Natural killer cell treated with Interleukin-12 subunit alpha and Interleukin-12 subunit beta and Interleukin-15 and Interleukin-18, amount 100 ng/mL, for 72 hours (primary cell): ENCODE results near the gene PHETA1. TPM values are rescaled to one million over a fixed set of nuclear protein-coding genes. Genes with fewer than 3 reads are reported as not detected.
A peak's percentile ranks its signal among the peaks of the same experiment; 100 is the strongest.

Experiments
- ATAC-seq, 2 donors: fragments of 150-1000 bp; cut with Tn5 transposase in 1 of 2; sonication (Bioruptor Pico), chemical (Tn5 transposase) in 1 of 2; 2 replicates each; pipeline ENCODE4 v1.10.0; 2021
- DNase-seq: peaks from one replicate; pipeline ENCODE4 v3.0.0; 2022; ENCODE audit warnings: low spot score
- H3K27ac Mint-ChIP-seq, 2 donors: 1 replicate in 1 of 2; 2 replicates in 1 of 2; pipeline ENCODE4 v1.8.0; 2022; ENCODE audit warnings: mixed read lengths in 2 of 2, mild to moderate bottlenecking in 1 of 2, moderate library complexity in 1 of 2
- H3K27me3 Mint-ChIP-seq, 2 donors: 1 replicate in 1 of 2; 2 replicates in 1 of 2; pipeline ENCODE4 v1.8.0; 2022; ENCODE audit warnings: mixed read lengths in 2 of 2
- H3K36me3 Mint-ChIP-seq: one replicate; pipeline ENCODE4 v1.8.0; 2022; ENCODE audit warnings: mixed read lengths
- H3K4me1 Mint-ChIP-seq, 2 donors: 1 replicate in 1 of 2; 2 replicates in 1 of 2; pipeline ENCODE4 v1.8.0; 2022; ENCODE audit warnings: low read depth in 2 of 2, mixed read lengths in 2 of 2, mild to moderate bottlenecking in 1 of 2
- H3K4me3 Mint-ChIP-seq: one replicate; pipeline ENCODE4 v1.8.0; 2022; ENCODE audit warnings: mixed read lengths
- H3K9me3 Mint-ChIP-seq: 2 replicates; pipeline ENCODE4 v1.8.0; 2022; ENCODE audit warnings: mixed read lengths
- total RNA-seq, 2 donors: library from RNA; stranded (reverse); gene quantifications; one replicate each; pipeline ENCODE4 v1.2.3, GENCODE V29; 2022

The PHETA1 gene
- total RNA-seq, 2 donors from 2014 or later: 2.1 to 2.2 TPM

- Mint-ChIP-seq H3K36me3 (no peaks in the 10 kb centered on the region), H3K4me1 (peaks cover 10 to 13% of the 10 kb centered on the region in 2 donors), H3K27me3 (peaks cover 15% of the 10 kb centered on the region in 2 donors), H3K9me3 (no peaks in the 10 kb centered on the region), H3K27ac (no peak overlapping the region), H3K4me3 (no peak overlapping the region)
- ATAC-seq (no peak), DNase-seq (no peak)
Observed at GRCh38 chr12:111327474-111327873, 41.4 kb downstream of the PHETA1 start.

DNA sequence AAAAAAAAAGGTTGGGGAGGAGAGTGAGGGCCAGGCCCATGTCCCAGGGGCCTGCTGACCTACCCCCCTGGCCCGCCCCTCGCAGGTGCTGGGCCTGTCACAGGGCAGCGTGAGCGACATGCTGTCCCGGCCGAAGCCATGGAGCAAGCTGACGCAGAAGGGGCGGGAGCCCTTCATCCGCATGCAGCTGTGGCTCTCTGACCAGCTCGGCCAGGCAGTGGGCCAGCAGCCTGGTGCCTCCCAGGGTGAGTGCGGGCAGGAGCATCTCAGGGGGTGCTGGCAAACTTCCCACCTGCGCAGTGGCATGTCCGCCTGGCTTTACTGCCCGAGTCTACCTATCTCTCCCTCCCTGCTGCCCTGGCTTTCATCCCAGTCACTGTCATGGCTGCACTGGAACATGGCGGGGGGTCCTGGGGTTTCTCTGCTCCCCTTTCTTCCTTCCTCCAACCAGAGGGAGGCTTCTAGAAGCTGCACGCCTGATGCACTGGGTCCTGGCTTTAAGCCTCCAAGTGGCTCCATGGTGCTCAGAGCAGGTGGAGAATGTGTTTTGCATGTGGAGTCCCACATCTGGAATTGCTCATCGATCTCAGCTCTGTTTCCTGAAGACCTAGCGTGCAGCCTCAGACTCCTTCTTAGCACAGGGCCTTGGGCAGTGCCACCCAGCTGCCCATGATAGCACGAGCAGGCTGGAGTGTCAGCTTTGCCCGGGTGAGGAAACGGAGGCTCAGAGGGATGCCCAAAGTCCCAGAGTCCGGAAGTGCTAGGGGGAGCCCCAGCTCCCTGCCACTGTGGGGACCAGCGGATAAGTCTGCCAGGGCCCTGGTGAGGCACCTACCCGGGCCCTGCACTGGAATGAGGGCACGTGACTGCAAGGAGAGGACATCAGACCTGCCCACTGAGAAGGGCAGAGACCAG lies 46.3 kb downstream of the PHETA1 start:
- ATAC-seq (peak in 1 of 2 donors; percentile 43), DNase-seq (no peak)
- Mint-ChIP-seq H3K27me3 (peaks cover 6% of the 10 kb centered on the region in 2 donors), H3K9me3 (no peaks in the 10 kb centered on the region), H3K27ac (no peak overlapping the region), H3K36me3 (no peaks in the 10 kb centered on the region), H3K4me1 (peaks cover 9 to 13% of the 10 kb centered on the region in 2 donors), H3K4me3 (no peak overlapping the region)

DNA sequence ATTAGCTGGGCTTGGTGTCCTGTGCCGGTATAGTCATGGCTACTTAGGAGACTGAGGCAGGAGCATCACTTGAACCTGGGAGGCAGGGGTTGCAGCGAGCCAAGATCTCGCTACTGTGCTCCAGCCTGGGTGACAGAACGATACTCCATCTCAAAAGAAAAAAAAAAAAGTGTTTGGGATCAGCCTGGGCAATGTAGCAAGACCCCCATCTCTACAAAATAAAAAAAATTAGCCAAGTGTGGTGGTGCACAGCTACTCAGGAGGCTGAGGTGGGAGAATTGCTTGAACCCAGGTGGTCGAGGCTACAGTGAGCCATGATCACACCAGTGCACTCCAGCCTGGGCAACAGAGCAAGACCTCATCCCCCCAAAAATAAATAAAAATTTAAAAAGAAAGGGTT lies 47.6 kb downstream of the PHETA1 start:
- no peaks in the 10 kb centered on the region for H3K9me3 Mint-ChIP-seq
- H3K27ac Mint-ChIP-seq: no peak overlapping the region
- H3K36me3 Mint-ChIP-seq: no peaks in the 10 kb centered on the region
- no peak overlapping the region for H3K4me3 Mint-ChIP-seq
- DNase-seq (no peak), ATAC-seq (no peak)
- H3K4me1 Mint-ChIP-seq: peaks cover 0 to 1% of the 10 kb centered on the region in 2 donors
- H3K27me3 Mint-ChIP-seq: peaks cover 3 to 9% of the 10 kb centered on the region in 2 donors

DNA sequence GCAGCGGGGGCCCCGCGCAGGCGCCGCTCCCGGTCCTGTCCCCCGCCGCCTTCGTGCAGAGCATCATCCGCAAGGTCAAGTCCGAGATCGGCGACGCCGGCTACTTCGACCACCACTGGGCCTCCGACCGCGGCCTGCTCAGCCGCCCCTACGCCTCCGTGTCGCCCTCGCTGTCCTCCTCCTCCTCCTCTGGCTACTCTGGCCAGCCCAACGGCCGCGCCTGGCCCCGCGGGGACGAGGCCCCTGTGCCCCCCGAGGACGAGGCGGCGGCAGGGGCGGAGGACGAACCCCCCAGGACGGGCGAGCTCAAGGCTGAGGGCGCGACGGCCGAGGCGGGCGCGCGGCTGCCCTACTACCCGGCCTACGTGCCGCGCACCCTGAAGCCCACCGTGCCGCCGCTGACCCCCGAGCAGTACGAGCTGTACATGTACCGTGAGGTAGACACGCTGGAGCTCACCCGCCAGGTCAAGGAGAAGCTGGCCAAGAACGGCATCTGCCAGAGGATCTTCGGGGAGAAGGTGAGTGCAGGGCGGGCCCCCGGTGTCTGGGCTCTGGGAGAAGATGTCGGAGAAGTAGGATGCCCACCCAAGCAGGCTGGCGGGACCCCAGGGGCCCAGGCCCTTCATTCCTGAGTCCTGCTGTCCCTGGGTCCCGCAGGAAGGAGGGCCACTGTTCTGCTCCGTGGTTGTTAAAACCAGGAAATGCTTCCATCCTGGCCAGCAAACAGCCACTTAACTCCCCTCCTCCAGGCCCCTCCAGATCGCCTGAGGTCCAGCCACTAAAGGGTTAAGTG lies 48.4 kb downstream of the PHETA1 start:
- peaks cover 3 to 9% of the 10 kb centered on the region in 2 donors for H3K27me3 Mint-ChIP-seq
- no peak overlapping the region for H3K27ac Mint-ChIP-seq
- ATAC-seq (no peak), DNase-seq (no peak)
- H3K4me3 Mint-ChIP-seq: no peak overlapping the region
- H3K36me3 Mint-ChIP-seq: no peaks in the 10 kb centered on the region
- H3K9me3 Mint-ChIP-seq: no peaks in the 10 kb centered on the region
- H3K4me1 Mint-ChIP-seq: no peaks in the 10 kb centered on the region

GRCh38 chr12:111319600-111320257 lies 49.2 kb downstream of the PHETA1 start:
- no peak for DNase-seq
- no peaks in the 10 kb centered on the region for H3K4me1 Mint-ChIP-seq

GRCh38 chr12:111318450-111318849 lies 50.4 kb downstream of the PHETA1 start:
- H3K9me3 Mint-ChIP-seq: no peaks in the 10 kb centered on the region
- H3K4me3 Mint-ChIP-seq: no peak overlapping the region
- DNase-seq (no peak), ATAC-seq (no peak)
- peaks cover 0 to 4% of the 10 kb centered on the region in 2 donors for H3K4me1 Mint-ChIP-seq
- no peaks in the 10 kb centered on the region for H3K36me3 Mint-ChIP-seq
- no peak overlapping the region for H3K27ac Mint-ChIP-seq
- H3K27me3 Mint-ChIP-seq: peaks cover 6 to 9% of the 10 kb centered on the region in 2 donors

More at GRCh38 chr12:111319600-111320257, 49.2 kb downstream of the PHETA1 start:
- H3K4me3 Mint-ChIP-seq: no peak overlapping the region
- no peaks in the 10 kb centered on the region for H3K36me3 Mint-ChIP-seq
- no peak overlapping the region for H3K27ac Mint-ChIP-seq
- ATAC-seq: no peak
- H3K9me3 Mint-ChIP-seq: no peaks in the 10 kb centered on the region
- H3K27me3 Mint-ChIP-seq: peaks cover 3 to 9% of the 10 kb centered on the region in 2 donors

GRCh38 chr12:111316671-111317070 lies 52.2 kb downstream of the PHETA1 start:
- peaks cover 0 to 4% of the 10 kb centered on the region in 2 donors for H3K4me1 Mint-ChIP-seq
- ATAC-seq (no peak), DNase-seq (no peak)
- H3K27ac Mint-ChIP-seq: no peak overlapping the region
- H3K27me3 Mint-ChIP-seq: peaks cover 6 to 9% of the 10 kb centered on the region in 2 donors
- no peaks in the 10 kb centered on the region for H3K9me3 Mint-ChIP-seq
- no peak overlapping the region for H3K4me3 Mint-ChIP-seq
- no peaks in the 10 kb centered on the region for H3K36me3 Mint-ChIP-seq

DNA sequence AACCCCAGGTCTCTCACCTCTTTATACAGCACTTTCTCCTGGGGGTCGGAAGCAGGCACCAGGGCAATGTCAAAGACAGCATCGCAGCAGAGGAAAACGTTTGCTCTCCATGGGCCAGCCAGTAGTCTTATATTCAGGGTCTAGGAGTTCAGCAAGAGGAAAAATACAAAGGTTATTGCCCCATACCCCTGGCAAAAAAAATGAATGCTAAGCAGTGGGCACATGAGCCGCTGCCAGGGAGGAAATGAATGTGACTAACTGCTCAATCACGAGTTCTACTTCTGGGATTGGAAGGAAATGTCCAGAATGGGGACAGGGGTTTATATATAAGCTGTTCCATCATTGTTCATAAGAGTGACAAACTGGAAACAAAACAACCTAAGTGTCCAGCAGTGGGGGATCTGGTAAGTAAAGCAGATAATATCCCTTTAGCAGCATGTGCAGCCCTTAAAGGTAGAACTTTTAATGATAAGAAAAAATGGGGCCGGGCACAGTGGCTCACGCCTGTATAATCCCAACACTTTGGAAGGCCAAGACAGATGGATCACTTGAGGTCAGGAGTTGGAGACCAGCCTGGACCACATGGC lies 53.8 kb downstream of the PHETA1 start:
- DNase-seq: no peak
- Mint-ChIP-seq H3K27me3 (peaks cover 6 to 9% of the 10 kb centered on the region in 2 donors), H3K4me1 (peaks cover 0 to 4% of the 10 kb centered on the region in 2 donors), H3K27ac (no peak overlapping the region), H3K36me3 (no peaks in the 10 kb centered on the region), H3K4me3 (no peak overlapping the region), H3K9me3 (no peaks in the 10 kb centered on the region)
- ATAC-seq: no peak

DNA sequence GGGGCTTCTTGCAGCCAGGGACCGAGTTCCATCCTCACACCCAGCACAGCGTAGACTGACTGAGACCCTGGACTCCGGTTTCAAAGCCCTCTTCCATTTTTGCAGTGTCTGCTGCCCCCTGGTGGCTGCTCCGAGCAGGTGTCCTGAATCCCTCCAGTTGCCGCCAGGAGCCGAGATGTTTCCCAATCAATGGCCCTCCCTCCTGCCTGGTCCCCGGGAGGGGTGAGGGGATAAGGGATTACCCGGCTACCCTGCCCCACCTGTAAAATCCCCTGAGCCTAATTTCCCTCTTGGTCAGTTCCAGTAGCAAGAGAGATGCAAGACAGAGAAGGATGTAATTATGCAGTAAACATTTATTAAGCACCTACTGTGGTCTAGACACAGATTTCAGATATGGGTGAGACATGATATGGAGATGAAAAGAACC lies 55.0 kb downstream of the PHETA1 start:
- Mint-ChIP-seq H3K27ac (no peak overlapping the region), H3K4me3 (no peak overlapping the region), H3K36me3 (no peaks in the 10 kb centered on the region), H3K4me1 (peaks cover 4 to 5% of the 10 kb centered on the region in 2 donors), H3K9me3 (no peaks in the 10 kb centered on the region), H3K27me3 (peaks cover 10 to 17% of the 10 kb centered on the region in 2 donors)
- DNase-seq (peak; percentile 77), ATAC-seq (peak; percentile 42 to 66)

DNA sequence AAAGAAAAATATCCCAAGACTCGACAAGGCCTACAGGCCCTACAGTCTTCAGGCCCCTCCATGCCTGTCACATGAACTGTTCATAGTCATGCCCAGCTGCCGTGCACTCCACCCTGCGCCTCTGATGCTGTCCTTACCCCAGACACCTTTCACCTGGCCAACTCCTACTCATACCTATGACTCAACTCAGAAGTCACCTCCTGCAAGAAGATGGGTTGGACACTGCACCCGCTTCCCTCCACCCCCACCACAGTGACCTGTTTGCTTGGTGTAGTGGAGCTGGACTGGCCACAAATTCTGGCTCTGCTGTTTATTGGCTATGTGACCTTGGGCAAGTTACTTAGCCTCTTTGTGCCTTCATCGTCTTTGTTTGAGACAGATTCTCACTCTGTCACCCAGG lies 56.2 kb downstream of the PHETA1 start:
- Mint-ChIP-seq H3K9me3 (no peaks in the 10 kb centered on the region), H3K27me3 (peaks cover 10 to 17% of the 10 kb centered on the region in 2 donors), H3K36me3 (no peaks in the 10 kb centered on the region), H3K27ac (no peak overlapping the region), H3K4me3 (no peak overlapping the region), H3K4me1 (peaks cover 4 to 5% of the 10 kb centered on the region in 2 donors)
- ATAC-seq: no peak
- DNase-seq: no peak

DNA sequence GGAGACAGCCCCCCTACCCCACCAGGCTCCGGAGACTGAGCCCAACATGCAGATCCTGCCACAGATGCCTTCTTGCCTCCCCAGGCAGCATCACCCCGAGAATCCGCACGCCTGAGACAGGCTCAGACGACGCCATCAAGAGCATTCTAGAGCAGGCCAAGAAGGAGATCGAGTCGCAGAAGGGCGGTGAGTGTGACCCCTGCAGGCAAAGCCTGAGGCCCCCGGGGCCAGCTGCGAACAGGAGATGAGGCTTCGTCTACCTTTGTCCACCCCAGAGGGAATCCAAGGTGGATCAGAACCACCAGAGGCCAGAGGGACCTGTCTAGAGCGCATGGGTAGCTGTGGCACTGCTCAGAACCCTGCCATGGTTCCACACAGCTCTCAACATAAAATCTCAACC lies 56.9 kb downstream of the PHETA1 start:
- Mint-ChIP-seq H3K27ac (no peak overlapping the region), H3K4me1 (peaks cover 4 to 5% of the 10 kb centered on the region in 2 donors), H3K36me3 (no peaks in the 10 kb centered on the region), H3K27me3 (peaks cover 10 to 12% of the 10 kb centered on the region in 2 donors), H3K9me3 (no peaks in the 10 kb centered on the region), H3K4me3 (no peak overlapping the region)
- DNase-seq (no peak), ATAC-seq (no peak)

GRCh38 chr12:111311011-111311410 lies 57.9 kb downstream of the PHETA1 start:
- Mint-ChIP-seq H3K4me1 (peaks cover 4 to 5% of the 10 kb centered on the region in 2 donors), H3K9me3 (no peaks in the 10 kb centered on the region), H3K36me3 (peaks cover under 1% of the 10 kb centered on the region), H3K27me3 (peaks cover 7 to 8% of the 10 kb centered on the region in 2 donors), H3K27ac (no peak overlapping the region), H3K4me3 (no peak overlapping the region)
- ATAC-seq: no peak
- no peak for DNase-seq
